Right kidney (tissue), 1 donor: Measurements from ENCODE around the gene RXFP3.

Source experiments
- DNase-seq: peaks from one replicate; pipeline ENCODE4 v3.0.0-alpha.2; 2016

Gene RXFP3

DNA sequence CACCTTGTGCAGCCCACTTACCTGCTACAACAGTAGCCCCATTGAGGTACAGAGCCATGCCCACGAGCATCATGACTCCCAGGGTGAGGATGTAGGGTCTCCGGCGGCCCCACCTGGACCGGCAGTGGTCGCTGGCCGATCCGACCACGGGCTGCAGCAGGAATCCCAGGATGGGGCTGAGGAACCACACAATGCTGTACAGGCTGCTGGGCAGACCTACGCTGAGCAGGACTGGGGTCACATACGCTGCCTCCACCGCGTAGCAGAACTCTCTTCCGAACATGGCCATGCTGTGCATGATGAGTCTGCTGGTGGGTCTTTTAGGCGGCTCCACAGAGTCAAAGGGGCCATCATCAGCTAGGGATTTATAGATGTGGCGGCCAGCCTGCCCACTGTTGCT is 48.0 kb downstream of the RXFP3 start:
- DNase-seq = no peak

DNA sequence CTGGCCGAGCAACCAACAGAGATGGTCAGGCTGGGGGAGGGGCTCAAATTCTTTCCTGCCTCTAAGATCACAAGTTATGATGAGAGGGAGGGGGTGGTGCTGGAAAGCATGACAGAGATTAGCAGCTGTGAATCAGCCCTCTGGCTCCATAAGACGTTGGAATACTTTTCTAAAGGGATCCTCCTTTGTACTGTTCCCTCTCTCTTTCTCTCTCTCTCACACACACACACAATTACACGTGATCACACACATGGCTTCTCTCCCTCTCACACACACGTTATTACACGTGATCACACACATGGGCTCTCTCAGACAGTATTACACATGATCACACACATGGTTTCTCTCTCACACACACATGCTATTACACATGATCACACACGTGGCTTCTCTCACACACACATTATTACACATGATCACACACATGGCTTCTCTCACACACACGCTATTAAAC is 48.5 kb downstream of the RXFP3 start, which contains the start of gene SLC45A2:
SLC45A2 (minus strand) TSS at position 23 of the 454 bp plus-strand sequence. CDS start 110 bp downstream, outside the sequence.
- DNase-seq = no peak

DNA sequence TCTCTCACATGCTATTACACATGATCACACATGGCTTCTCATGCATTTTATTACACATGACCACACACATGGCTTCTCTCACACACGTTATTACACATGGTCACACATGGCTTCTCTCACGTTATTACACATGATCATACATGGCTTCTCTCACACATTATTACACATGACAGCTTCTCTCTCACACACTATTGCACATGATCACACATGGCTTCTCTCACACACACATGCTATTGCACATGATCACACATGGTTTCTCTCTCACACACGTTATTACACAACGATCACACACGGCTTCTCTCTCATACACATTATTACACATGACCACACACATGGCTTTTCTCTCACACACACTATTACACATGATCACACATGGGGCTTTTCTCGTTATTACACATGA is 49.3 kb downstream of the RXFP3 start:
- DNase-seq = no peak
